Epithelial cell of alveolus of lung (primary cell): ENCODE results near the gene MUC3A. TPM values are rescaled to one million over a fixed set of nuclear protein-coding genes. Genes with fewer than 3 reads are reported as not detected.

ENCODE experiments used
- total RNA-seq: library from RNA; depleted of rRNA; stranded (reverse); fragments of >200 nt; gene quantifications from 2 replicates; pipeline ENCODE4 v1.2.1, GENCODE V29; 2015

The MUC3A gene, protein sequence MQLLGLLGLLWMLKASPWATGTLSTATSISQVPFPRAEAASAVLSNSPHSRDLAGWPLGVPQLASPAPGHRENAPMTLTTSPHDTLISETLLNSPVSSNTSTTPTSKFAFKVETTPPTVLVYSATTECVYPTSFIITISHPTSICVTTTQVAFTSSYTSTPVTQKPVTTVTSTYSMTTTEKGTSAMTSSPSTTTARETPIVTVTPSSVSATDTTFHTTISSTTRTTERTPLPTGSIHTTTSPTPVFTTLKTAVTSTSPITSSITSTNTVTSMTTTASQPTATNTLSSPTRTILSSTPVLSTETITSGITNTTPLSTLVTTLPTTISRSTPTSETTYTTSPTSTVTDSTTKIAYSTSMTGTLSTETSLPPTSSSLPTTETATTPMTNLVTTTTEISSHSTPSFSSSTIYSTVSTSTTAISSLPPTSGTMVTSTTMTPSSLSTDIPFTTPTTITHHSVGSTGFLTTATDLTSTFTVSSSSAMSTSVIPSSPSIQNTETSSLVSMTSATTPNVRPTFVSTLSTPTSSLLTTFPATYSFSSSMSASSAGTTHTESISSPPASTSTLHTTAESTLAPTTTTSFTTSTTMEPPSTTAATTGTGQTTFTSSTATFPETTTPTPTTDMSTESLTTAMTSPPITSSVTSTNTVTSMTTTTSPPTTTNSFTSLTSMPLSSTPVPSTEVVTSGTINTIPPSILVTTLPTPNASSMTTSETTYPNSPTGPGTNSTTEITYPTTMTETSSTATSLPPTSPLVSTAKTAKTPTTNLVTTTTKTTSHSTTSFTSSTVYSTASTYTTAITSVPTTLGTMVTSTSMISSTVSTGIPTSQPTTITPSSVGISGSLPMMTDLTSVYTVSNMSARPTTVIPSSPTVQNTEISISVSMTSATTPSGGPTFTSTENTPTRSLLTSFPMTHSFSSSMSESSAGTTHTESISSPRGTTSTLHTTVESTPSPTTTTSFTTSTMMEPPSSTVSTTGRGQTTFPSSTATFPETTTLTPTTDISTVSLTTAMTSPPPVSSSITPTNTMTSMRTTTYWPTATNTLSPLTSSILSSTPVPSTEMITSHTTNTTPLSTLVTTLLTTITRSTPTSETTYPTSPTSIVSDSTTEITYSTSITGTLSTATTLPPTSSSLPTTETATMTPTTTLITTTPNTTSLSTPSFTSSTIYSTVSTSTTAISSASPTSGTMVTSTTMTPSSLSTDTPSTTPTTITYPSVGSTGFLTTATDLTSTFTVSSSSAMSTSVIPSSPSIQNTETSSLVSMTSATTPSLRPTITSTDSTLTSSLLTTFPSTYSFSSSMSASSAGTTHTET (N-terminal part only)
- total RNA-seq: not detected in 2 replicates

DNA sequence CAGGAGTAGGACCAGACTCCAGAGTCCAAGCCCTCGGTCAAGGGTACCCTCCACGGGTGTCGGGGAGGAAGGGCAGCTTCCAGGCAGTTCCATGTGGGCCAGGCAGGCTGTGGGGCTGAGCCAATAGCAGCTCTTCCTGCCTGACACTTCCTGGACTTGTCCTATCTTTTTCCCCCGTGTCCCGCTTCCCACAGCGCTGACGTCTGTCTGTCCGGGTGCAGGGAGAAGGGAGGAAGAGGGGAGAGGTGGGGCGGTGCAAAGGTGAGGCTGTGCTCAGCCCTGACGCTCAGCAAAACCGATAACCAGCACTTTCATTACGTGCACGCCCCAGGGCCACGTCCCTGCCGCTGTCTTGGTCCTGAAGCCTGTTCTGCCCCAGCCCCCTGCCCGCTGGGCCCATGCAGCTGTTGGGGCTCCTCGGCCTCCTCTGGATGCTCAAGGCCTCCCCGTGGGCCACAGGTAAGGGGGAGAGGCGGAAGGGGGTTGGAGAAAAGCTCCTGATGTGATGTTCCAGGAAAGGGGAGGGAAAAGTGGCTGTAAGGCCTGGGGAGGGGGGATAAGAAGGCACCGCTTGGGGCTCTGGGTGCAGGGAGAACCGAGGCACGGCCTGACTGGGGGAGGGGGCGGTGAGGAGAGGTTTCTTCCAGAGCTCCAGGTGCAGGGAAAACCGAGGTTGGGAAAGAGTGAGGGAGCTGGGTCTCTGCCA lies at the start of gene MUC3A:
Gene MUC3A, plus strand, starts transcription at position 308 of the 706 bp plus-strand sequence. Its CDS starts 91 bp downstream, at position 399.

DNA sequence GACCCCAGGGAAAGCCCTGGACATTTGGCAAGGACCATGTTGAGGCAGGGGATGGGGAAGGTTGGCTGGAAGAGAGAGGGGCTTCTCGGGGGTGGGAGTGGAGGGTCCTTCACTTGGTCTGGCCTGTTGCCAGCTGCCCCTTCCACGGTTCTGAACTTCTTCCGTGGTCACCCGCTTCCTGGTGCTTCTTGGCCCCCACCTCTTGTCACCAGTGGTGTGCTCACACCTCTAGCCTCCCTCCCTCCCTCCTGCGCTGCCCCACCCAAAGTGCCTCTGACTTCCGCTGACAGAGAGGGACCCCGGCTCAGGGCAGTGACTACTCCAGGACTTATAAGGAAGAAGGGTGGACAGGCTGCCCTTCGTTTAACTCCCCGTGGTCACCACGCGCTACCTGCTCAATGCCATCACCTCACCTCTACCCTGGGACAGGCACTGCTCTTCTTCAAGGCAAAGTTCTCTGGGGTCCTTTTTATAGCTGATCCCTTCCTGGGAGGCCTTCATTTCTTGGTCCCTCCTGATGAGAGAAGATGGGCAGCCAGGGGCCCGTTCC lies 19.8 kb downstream of the MUC3A start, which contains the start of gene MUC12:
Gene MUC12, plus strand, starts transcription at position 500 of the 550 bp plus-strand sequence. CDS start 58 bp downstream, outside the sequence.

Other genes with a start within 250 kb of the MUC3A start
- gene POP7, start 243.4 kb upstream of the MUC3A start, total RNA-seq: 29.5 and 44.6 TPM in 2 replicates
- gene EPO, start 229.1 kb upstream of the MUC3A start, total RNA-seq: 0.48 TPM in 1 of 2 replicates, not detected in the other
- not detected in 2 replicates for gene ZAN, start 215.9 kb upstream of the MUC3A start, total RNA-seq
- gene EPHB4, start 122.0 kb upstream of the MUC3A start, total RNA-seq: 48.5 and 62.8 TPM in 2 replicates
- 16.4 and 23.3 TPM in 2 replicates for gene SLC12A9, start 96.8 kb upstream of the MUC3A start, total RNA-seq
- 103 and 127 TPM in 2 replicates for gene TRIP6, start 82.1 kb upstream of the MUC3A start, total RNA-seq
- 68.9 and 79.0 TPM in 2 replicates for gene SRRT, start 74.4 kb upstream of the MUC3A start, total RNA-seq
- 3.5 and 9.4 TPM in 2 replicates for gene UFSP1, start 59.8 kb upstream of the MUC3A start, total RNA-seq
- 1.7 and 3.7 TPM in 2 replicates for gene ACHE, start 53.6 kb upstream of the MUC3A start, total RNA-seq
- gene MUC12, start 20.0 kb downstream of the MUC3A start, total RNA-seq: 3.0 TPM in 1 of 2 replicates, not detected in the other
- not detected in 2 replicates for gene MUC17, start 70.5 kb downstream of the MUC3A start, total RNA-seq
- 9.2 and 20.6 TPM in 2 replicates for gene TRIM56, start 135.9 kb downstream of the MUC3A start, total RNA-seq
- 85.0 and 3,652 TPM in 2 replicates for gene SERPINE1, start 177.6 kb downstream of the MUC3A start, total RNA-seq
- gene AP1S1, start 204.9 kb downstream of the MUC3A start, total RNA-seq: 115 and 137 TPM in 2 replicates
- gene VGF, start 216.0 kb downstream of the MUC3A start, total RNA-seq: 0.40 and 0.91 TPM in 2 replicates
- not detected in 2 replicates for gene NAT16, start 230.8 kb downstream of the MUC3A start, total RNA-seq